Hepatocyte (in vitro differentiated cells): ENCODE data around the gene NPIPB2. TPM values are rescaled to one million over a fixed set of nuclear protein-coding genes. Genes with fewer than 3 reads are reported as not detected.
A peak's percentile ranks its signal among the peaks of the same experiment; 100 is the strongest.
"Not testable (repeated sequence)": the region's sequence is repeated elsewhere in the genome, so short reads cannot be mapped to it uniquely, and the experiment has no call there.

Experiments
- DNase-seq: peaks from one replicate; pipeline ENCODE4 v3.0.0-alpha.2; 2016; ENCODE audit warnings: low spot score
- H2AFZ ChIP-seq: fragments of 200-600 bp; sonication (generic); 2 replicates; pipeline ENCODE4 v1.6.0; 2016; ENCODE audit warnings: antibody characterized with exemption, mild to moderate bottlenecking
- H3K27ac ChIP-seq: fragments of 200-600 bp; sonication (generic); 2 replicates; pipeline ENCODE4 v1.5.1; 2016; ENCODE audit warnings: mild to moderate bottlenecking
- H3K27me3 ChIP-seq: fragments of 200-600 bp; sonication (generic); 2 replicates; pipeline ENCODE4 v1.6.1; 2016
- H3K36me3 ChIP-seq: fragments of 200-600 bp; sonication (generic); replicated peaks from 2 replicates; pipeline ENCODE4 v1.5.1; 2016; ENCODE audit warnings: low read depth; ENCODE audit not compliant: insufficient read depth
- H3K4me1 ChIP-seq: fragments of 200-600 bp; sonication (generic); 2 replicates; pipeline ENCODE4 v1.5.1; 2016; ENCODE audit warnings: mild to moderate bottlenecking, moderate library complexity; ENCODE audit not compliant: insufficient read depth
- H3K4me2 ChIP-seq: fragments of 200-600 bp; sonication (generic); 2 replicates; pipeline ENCODE4 v1.6.0; 2016
- H3K4me3 ChIP-seq: fragments of 200-600 bp; sonication (generic); 2 replicates; pipeline ENCODE4 v1.5.1; 2016; ENCODE audit warnings: mild to moderate bottlenecking
- H3K79me2 ChIP-seq: fragments of 200-600 bp; sonication (generic); 2 replicates; pipeline ENCODE4 v1.6.0; 2017; ENCODE audit warnings: mild to moderate bottlenecking
- H3K9me2 ChIP-seq: fragments of 200-600 bp; sonication (generic); replicated peaks from 2 replicates; pipeline ENCODE4 v1.6.0; 2017; ENCODE audit warnings: mild to moderate bottlenecking; ENCODE audit not compliant: insufficient read depth
- H3K9me3 ChIP-seq: fragments of 200-600 bp; sonication (generic); 2 replicates; pipeline ENCODE4 v1.5.1; 2016; ENCODE audit warnings: low read depth, mild to moderate bottlenecking
- H4K20me1 ChIP-seq: fragments of 200-600 bp; sonication (generic); 2 replicates; pipeline ENCODE4 v1.6.0; 2016; ENCODE audit warnings: mild to moderate bottlenecking; ENCODE audit not compliant: insufficient read depth, poor library complexity, severe bottlenecking
- EZH2 ChIP-seq: fragments of 200-600 bp; sonication (generic); IDR thresholded peaks from 2 replicates; pipeline ENCODE4 v1.6.1; 2016; ENCODE audit warnings: antibody characterized with exemption, mild to moderate bottlenecking, borderline replicate concordance
- EZH2phosphoT487 ChIP-seq: fragments of 200-600 bp; sonication (generic); IDR thresholded peaks from one replicate; pipeline ENCODE4 v1.6.1; 2018; ENCODE audit warnings: antibody characterized with exemption, mild to moderate bottlenecking, low read depth, moderate library complexity; ENCODE audit not compliant: unreplicated experiment, severe bottlenecking
- WGBS: methylation state at CpG from one replicate; pipeline ENCODE4 v1.1.6; 2016; ENCODE audit warnings: low lambda C conversion rate; ENCODE audit errors: missing lambda C conversion rate; 5-methylcytosine and 5-hydroxymethylcytosine counted together
- polyA plus RNA-seq: library from polyadenylated mRNA; unstranded; fragments of >200 nt; fragmentation: Nextera tagmentation; extraction: Ambion mirVana; gene quantifications from 2 replicates; pipeline ENCODE4 v1.2.1, GENCODE V29; 2016
- total RNA-seq: library from RNA; depleted of rRNA; stranded (reverse); fragments of >200 nt; gene quantifications from 2 replicates; pipeline ENCODE4 v1.2.3, GENCODE V29; 2014
- TF ChIP-seq, protein P1 (sequence below): fragments of 200-600 bp; sonication (generic); IDR thresholded peaks from 2 replicates; pipeline ENCODE4 v1.5.1; 2016; ENCODE audit warnings: antibody characterized with exemption, mild to moderate bottlenecking; ENCODE audit not compliant: poor library complexity

The NPIPB2 gene
- total and polyA plus RNA-seq, 2 experiments from 2014 or later = 5.8 to 12.2 TPM

DNA sequence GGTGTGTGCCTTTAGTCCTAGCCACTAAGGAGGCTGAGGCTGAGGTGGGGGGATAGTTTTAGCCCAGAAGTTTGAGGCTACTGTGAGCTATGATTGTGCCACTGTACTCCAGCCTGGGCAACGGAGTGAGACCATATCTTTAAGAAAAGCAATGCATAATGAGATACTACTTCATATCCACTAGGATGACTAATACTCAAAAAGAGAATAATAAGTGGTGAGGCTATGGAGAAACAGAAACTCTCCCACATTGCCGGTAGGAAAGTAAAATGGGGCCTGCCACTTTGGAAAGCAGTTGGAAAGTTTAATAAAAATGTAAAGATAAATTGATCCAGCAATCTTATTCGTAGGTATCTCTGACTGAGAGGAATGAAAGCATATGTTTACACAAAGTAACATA lies 4.6 kb upstream of the NPIPB2 start:
- no peaks in the 10 kb centered on the region for H3K9me3 ChIP-seq
- H3K4me1 ChIP-seq = peaks cover 3% of the 10 kb centered on the region
- TF ChIP-seq, protein P1, sequence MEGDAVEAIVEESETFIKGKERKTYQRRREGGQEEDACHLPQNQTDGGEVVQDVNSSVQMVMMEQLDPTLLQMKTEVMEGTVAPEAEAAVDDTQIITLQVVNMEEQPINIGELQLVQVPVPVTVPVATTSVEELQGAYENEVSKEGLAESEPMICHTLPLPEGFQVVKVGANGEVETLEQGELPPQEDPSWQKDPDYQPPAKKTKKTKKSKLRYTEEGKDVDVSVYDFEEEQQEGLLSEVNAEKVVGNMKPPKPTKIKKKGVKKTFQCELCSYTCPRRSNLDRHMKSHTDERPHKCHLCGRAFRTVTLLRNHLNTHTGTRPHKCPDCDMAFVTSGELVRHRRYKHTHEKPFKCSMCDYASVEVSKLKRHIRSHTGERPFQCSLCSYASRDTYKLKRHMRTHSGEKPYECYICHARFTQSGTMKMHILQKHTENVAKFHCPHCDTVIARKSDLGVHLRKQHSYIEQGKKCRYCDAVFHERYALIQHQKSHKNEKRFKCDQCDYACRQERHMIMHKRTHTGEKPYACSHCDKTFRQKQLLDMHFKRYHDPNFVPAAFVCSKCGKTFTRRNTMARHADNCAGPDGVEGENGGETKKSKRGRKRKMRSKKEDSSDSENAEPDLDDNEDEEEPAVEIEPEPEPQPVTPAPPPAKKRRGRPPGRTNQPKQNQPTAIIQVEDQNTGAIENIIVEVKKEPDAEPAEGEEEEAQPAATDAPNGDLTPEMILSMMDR = no peak
- no peak for TF ChIP-seq EZH2phosphoT487
- no peak for TF ChIP-seq EZH2
- 71% methylated on average over 3 of the region's 3 CpGs for WGBS
- H3K79me2 ChIP-seq = no peaks in the 10 kb centered on the region
- H3K4me3 ChIP-seq = no peak overlapping the region
- no peaks in the 10 kb centered on the region for H4K20me1 ChIP-seq
- no peak overlapping the region for H2AFZ ChIP-seq
- H3K36me3 ChIP-seq = no peaks in the 10 kb centered on the region
- no peaks in the 10 kb centered on the region for H3K9me2 ChIP-seq
- no peak for DNase-seq
- H3K27ac ChIP-seq = no peak overlapping the region
- H3K27me3 ChIP-seq = no peaks in the 10 kb centered on the region
- H3K4me2 ChIP-seq = no peak overlapping the region

DNA sequence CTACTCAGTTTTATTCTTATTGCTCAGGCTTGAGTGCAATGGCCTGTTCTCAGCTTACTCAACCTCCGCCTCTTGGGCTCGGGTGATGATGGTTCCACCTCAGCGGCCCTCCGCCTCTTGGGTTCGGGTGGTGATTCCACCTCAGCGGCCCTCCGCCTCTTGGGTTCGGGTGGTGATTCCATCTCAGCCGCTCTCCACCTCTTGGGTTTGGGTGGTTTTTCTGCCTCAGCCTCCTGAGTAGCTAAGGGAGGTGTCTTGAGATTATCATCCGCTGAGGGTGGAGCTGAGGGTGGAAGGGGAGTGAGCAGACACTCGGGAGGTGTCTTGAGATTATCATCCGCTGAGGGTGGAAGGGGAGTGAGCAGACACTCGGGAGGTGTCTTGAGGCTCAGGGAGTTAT lies 14.5 kb downstream of the NPIPB2 start:
- H3K79me2 ChIP-seq, H3K36me3 ChIP-seq, DNase-seq, H3K4me2 ChIP-seq, H3K4me3 ChIP-seq, H3K27ac ChIP-seq, H3K9me3 ChIP-seq, H2AFZ ChIP-seq, H3K9me2 ChIP-seq, H3K27me3 ChIP-seq, H4K20me1 ChIP-seq, H3K4me1 ChIP-seq: not testable (repeated sequence)
- WGBS = 86% methylated on average over 13 of the region's 13 CpGs

DNA sequence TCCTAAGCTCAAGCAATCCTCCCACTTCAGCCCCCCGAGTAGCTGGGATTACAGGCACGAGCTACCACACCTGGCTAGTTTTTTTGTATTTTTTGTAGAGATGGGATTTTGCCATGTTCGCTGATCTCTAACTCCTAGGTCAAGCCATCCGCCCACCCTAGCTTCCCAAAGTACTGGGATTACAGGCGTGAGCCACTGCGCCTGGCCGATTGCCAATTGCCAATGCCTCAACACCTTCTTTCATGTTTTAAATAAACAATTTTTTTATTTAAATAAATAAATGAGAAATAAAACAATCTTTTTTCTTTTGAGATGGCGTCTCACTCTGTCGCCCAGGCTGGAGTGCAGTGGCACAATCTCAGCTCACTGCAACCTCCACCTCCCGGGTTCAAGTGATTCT lies 17.8 kb downstream of the NPIPB2 start:
- not testable (repeated sequence) for H2AFZ ChIP-seq, H3K9me2 ChIP-seq, H3K36me3 ChIP-seq, DNase-seq, H3K4me1 ChIP-seq, H4K20me1 ChIP-seq, H3K27ac ChIP-seq, H3K27me3 ChIP-seq, H3K4me3 ChIP-seq, H3K9me3 ChIP-seq, H3K4me2 ChIP-seq, H3K79me2 ChIP-seq
- 90% methylated on average over 10 of the region's 10 CpGs for whole genome bisulfite sequencing

DNA sequence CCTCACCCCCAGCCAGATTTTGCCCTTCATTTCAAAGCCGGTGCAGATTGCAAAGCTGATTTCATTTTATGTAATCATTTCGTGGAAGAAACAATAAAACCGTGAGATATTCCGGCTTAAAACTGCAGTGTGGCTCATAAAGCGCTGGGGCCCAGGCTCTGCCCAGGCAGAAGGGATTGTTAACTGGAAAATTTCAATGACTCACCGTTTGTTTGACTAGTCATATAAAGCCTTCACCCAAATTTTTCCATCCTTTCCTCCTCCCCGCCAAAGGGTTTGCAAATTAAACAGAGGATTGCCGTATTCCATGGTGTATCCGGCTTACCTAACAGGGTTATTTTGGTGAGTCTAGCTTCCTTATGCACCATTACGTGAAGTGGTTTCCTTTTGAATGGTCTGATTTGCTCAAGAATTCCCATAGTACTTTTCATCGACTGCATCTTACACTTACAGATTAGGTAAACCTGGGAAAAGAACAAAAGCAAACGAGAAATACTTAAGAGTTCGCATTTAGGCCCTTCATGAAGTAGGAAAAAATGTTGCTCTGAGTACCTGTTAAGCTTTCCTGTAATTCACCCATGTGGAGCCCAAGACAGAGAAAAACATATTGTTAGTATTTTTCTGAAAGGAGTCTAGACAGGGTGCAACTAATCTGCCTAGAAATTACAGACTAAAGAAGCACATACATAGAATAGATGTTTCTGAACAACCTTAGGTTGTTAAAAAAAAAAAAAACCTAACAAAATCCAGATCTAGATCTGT lies 25.1 kb downstream of the NPIPB2 start:
- TF ChIP-seq, protein P1 = no peak
- TF ChIP-seq EZH2 = no peak
- no peak for TF ChIP-seq EZH2phosphoT487
- Histone ChIP-seq H4K20me1 (peaks cover 29% of the 10 kb centered on the region), H3K79me2 (peaks cover 32% of the 10 kb centered on the region), H3K9me3 (no peaks in the 10 kb centered on the region), H2AFZ (peak overlapping the region; percentile 45), H3K9me2 (no peaks in the 10 kb centered on the region), H3K4me2 (peak overlapping the region; percentile 77), H3K4me3 (peak overlapping the region; percentile 5), H3K27ac (peak overlapping the region; percentile 88), H3K27me3 (no peaks in the 10 kb centered on the region), H3K36me3 (no peaks in the 10 kb centered on the region), H3K4me1 (peaks cover 18% of the 10 kb centered on the region)
- 38% methylated on average over 13 of the region's 13 CpGs for WGBS
- DNase-seq = peak; percentile 84
